HG03558 (cell line): ENCODE results near the gene LMO3.

Experiments
- ATAC-seq: cut with Tn5 transposase; IDR thresholded peaks from one replicate; pipeline ENCODE4 v1.9.1; 2021; ENCODE audit warnings: moderate number of reproducible peaks; ENCODE audit not compliant: unreplicated experiment; ENCODE audit errors: extremely low read depth

Gene LMO3

DNA sequence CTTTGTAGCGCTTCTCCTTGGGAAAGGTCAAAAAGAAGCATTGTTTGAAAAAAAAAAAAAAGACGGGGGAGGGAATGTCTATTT is at the start of gene LMO3:
Gene LMO3, minus strand, starts transcription at position 46 of the 84 bp plus-strand sequence. CDS start 5,302 bp downstream, outside the sequence.
- no peak for ATAC-seq

DNA sequence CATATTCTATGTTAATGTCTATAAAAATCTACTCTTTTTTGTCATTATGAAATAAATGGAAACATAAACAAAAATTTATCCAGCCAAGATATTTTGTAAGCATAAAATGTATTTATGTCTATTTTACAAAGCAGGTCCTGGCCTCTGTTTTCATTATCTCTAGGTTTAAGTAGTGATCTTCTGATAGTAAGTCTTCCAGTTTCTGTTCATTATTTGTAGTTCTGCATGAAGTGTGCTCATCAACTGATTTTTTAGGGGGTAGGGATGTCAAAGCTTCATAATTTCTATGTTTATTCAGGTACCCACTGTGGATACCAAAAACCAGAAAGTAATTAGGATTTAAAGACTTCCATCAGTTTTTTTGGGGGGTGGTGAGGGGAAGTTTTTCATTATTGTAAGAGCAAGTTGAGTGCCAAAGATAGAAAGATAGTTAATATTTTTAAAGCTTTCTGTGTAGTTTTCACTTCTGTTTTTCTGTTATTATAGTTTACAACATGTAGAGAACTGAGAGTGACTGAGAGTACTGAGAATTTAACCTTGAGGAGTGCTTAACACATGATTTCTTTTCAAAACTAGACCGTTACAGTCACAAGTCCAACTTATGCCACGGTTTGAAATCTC is 30.6 kb upstream of the LMO3 start:
- peak; percentile 73 for ATAC-seq

DNA sequence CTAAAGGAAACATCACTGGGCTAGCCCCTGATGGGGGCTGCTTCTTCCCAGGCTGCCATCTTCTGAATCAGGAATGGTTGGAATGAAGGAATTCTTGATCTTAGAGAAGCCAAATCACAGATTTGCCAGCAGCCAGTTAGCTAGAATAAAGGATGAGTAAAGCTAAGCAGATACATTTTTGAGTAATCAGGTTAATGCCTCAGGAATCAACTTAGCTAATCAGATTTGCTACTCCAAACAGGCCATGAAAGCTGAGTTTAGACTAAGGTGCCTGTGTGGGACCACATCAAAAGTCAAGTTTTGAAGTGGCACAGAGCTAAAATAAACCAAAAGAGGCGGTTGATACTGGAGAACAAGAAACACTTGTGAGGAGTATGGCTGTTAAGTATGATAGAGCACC is 28.8 kb upstream of the LMO3 start:
- no peak for ATAC-seq

DNA sequence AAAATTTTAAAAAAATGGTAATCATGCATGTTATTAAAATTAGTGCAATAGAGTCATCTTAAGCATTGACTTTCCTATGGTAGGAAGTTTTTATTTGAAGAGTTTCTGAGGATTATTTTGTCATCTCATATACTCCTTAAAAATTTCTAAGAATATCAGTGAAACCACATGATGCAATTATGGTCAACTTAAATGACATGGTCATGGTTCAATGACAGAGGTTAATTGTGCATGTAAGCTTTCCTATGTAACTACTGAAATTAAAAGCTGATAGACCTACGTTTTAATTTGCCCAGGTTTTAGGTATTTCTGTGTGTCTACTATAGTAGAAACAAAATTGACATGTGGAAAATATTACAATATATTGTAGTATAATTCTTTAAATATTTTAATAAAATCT is 21.0 kb upstream of the LMO3 start:
- no peak for ATAC-seq

DNA sequence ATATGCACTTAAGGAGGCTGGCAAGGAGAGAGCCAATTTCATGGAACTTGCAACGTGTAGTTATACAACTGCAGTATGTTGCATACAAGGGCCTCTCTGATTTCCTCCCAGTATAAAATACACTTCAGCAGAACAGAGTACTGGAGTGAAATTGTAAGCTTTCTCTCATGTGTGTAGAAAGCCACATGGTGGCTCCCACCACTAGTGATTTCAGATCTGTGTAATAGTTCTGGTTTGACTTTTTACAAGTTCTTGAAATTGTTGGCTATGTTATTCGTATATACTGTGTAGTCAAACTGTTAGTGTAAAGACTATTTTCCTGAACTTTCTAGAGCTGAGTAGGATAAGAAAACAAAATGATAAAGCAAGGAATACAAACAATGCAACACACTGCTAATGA is 16.4 kb upstream of the LMO3 start:
- ATAC-seq = no peak

DNA sequence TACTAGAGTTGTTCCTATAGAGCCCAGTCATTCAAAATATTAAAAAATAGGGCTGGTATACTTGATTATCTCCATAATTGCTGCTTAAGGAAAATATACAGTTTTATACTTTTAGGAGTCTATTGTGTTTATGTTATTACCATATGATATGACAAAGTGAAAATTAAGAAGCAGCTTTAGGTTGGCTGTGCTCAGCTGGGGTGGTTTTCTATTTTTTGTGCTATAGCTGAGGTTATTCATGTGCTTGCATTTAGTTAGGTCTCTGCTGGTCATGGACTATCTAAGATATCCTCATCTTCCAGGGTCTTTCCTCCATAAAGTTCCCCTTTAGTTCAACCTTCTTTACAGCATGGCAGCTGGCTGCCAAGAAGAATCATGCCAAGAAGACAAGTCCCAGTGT is 13.6 kb upstream of the LMO3 start:
- ATAC-seq = no peak

DNA sequence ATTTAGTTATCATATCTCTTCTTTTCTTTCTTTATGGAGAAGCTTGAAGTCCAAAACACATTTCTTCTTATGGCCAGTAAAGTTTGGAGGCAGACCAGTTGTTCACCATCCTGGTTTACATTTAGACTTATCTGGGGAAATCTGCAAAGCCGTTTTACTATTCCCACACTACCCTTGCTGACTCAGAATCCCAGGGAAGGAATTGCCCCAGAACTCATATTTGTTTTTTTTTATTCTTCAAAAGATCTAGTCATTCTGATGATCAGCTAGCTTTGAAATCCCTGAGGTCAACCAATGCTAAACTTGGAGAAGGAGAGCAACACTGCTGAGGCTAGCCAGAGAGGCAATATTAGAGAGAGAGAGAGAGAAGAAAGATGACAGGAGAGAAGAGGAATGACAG is 12.3 kb upstream of the LMO3 start:
- no peak for ATAC-seq

DNA sequence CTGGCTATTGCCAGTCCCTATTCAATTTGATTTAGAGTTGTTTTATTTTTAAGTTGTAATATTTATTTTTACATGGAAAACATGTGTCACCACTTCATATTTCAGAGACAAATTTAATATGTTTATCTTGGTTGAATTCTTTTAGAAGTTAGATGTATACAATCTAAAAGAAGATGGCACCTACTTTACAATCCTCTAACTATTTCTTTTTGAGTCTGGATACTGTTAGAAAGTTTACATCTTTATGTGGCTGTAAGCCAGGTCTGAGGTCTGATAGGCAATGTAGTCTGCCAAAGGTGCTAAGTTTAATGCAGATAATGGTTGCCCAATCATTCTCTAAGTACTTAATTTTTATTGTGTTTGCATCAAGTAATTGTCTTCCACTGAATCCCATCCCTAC is 7.2 kb upstream of the LMO3 start:
- ATAC-seq = no peak

DNA sequence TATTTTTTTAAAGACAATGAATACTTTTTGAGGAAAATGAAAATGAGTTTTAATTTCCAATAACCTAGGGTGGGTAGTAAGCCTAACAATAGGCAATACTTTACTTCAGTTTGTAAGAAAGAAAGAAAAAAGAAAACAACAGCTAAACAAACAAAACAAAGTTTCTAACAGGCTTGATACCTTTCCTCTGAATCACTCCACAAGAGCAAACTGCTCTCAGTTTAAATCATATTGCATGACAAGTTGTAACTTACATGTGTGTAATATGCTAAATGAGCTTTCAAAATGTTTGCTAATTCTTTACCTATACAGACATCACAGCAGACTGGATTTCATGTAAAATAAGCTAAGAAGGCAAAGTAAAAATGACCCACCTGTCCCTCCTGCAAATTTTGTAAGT is 6.7 kb upstream of the LMO3 start:
- no peak for ATAC-seq

DNA sequence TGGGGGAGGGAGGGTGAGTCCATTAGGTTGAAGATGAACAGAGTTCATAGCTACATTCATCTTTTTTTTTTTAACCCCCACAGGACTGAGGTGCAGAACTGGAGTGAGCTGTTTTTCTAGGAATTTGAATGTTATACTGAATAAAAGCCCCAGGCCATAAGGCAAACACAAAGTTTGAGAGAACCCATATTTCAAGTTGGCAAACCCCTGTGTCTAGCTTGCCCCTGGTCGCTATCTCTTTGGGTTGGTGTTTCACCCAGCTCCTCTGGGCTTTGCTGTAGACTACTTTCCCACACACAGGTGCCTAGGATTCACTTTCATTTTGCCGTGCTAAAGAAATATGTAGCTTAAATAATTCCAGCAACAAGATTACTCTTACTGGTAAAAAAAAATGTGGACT is 5.2 kb upstream of the LMO3 start:
- no peak for ATAC-seq

DNA sequence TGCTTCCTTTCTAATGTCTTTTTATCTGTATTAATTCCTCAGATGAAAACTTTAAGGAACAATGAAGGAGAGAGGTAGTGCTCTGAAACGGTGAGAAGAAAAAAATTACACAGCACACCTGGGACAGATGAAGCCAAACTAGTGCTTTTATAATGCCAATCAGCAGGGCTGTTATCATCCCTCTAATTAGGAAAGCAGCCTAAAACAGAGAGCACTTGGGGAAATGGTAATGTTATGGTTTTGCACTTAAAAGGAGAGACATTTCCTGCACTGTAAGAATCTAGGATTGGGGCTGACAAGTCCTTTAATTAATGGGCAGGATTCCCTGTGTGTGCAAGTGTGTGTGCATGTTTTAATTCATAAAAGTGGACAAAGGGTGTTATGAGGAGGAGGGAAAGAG is 4.8 kb upstream of the LMO3 start:
- ATAC-seq = no peak

DNA sequence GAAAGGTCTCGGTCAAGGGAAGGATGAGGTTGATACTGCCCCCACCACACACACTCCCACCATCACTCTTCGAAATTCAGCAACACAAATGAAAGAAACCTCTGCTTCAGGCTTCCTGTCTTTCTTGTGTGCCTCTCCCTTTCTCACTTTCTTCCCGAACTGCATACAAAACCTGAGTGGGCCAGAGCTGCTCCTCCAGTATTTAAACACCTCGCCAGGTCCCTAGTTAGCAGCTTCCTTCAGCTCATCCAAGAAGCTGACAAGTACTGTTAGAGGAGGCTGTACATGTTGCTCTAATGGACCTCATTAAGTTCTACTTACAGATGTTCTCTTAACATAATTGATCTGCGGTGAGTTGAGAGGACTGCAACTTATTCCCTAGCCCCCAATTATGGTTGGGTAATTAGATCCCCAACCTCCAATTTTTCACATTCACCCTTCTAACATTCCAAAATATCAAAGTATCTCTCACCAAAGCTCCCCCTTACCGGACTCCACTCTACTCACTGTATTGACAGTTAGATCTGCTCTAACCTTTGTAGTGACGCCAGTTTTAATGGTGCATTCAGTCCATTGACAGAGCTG is 4.1 kb upstream of the LMO3 start:
- no peak for ATAC-seq

DNA sequence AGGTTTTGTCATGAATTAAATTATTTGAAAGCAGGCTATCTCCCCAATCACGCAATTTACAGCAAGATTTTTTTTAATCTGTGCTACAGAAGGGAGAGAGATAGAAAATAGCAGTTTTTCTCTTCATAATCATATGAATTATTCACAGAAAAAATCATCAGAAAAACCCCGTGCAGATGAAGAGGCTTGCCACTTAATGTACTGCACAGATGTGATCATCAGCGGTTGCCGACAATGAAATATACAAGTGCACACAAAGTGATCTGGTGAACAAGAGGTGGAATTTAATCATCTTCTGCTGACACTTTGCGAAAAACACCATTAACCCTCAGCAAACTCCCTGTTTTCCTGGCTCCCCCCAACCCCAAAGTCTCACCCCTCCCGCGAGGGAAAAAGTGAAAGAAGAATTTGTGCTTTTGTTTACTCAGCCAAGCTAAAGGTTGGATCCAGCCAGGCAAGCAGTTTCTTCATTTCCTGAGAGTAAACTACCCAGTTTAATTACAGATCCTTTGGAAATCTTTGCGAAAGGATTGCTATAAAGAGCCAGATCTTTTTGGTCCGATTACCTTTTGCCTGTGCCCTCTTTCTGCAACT is 3.1 kb upstream of the LMO3 start:
- ATAC-seq = no peak

DNA sequence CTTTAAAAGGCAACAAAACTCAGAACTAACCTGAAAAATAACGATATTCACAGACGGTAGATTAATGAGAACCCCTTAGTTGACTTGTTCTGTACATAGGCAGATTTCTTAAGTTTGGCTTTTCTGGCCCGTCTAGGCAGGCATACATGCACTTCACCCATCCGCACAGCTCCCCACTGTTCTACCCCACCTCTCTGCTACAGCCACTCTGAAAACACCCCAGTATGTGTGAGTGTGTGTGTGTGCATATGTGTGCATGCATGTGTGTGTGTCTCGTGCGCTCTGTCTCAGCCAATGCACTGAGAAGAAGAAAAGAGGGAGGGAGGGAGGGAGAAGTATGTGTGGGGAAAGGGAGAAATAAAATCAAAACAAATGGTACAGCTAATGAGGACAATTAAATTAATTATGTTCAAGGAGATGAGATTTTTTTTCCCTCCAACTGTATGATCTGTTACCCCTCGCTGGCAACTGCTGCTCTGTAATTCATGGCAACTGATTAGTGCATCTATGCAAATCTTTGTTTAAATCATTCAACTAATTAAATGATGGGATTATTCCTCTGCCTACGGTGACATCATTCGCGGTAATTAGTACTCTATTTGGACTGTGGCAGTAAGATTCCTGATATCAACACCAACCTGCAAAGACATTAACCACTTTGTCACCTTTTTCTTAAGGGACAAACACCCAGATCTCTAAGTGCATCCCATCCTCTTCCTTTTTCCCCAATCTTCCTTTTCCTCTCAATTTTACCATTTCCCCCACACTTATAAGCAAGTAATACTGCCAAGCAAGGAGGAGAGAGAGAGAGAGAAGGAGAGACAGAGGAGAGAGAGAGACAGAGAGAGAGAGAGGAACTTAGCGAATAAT is 2.2 kb upstream of the LMO3 start:
- no peak for ATAC-seq

DNA sequence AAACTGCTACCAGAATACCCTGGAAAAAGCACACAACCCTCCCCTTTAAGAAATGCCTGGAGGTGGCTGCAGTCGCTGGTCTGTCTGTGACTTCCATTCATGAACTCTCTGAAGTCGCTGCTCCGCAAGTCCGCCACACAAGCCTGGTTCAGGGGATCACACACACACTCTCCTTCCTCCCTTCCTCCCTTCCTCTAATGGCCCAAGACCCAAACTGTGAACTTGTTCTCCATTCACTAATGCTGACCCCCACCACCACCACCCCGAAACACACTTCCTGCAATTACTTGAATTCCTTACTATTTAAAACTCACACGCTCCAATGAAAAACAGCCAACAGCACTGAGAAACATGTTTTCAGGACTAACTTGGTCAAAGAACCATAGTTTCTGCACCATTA is 1.0 kb upstream of the LMO3 start:
- no peak for ATAC-seq

DNA sequence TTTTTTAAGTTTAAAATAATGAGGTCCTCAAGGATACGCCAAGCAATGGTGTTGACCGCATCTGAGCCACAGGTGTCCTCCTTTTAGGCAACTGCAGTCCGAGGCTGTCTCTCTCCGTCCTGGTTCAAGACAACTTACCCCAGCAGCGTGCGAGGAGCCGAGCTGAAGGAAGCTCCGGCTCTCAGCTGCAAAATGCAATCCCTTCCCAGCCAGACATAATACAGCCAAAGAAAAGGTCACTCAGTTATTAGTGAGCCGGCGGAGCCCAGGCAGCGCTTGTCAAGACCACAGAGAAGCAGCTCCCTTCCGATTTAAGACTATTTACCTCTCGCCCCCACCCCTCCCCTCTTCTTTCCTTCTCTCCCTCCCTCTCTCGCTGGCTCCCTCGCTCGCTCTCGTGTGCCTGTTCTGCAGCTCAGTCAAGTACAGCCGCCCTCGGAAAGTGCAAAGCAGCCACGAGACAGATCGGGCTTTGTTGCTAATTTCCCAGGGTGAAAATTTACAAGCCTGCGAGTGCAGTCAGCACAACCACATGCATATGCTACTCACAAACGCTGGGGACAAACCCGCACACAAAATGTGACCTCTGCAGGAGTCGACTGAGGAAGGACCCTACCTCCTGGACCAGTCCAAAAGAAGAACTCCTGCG is 363 bp upstream of the LMO3 start:
- ATAC-seq = no peak

DNA sequence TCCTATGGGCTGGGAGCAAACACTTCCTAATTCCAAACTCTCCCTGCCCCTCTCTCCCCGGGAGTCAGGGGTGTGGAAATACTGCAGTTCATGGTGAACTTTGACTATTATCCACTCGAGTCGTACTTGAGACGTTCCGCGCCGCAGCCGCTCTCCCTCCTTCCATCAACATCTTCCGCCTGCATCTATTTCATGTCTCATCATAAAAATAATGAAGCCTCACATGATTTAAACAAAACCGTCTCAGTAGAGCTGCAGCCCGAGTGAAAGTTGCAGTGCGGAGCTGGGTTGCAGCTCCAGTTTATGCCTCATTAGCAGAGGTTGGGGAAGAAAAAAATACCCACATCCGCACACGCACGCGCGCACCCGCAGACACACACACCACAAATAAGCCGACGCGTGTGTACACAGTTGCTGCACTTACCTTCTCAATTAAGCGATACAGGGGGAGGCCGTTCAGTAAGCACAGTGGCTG is 283 bp downstream of the LMO3 start:
- ATAC-seq = no peak

DNA sequence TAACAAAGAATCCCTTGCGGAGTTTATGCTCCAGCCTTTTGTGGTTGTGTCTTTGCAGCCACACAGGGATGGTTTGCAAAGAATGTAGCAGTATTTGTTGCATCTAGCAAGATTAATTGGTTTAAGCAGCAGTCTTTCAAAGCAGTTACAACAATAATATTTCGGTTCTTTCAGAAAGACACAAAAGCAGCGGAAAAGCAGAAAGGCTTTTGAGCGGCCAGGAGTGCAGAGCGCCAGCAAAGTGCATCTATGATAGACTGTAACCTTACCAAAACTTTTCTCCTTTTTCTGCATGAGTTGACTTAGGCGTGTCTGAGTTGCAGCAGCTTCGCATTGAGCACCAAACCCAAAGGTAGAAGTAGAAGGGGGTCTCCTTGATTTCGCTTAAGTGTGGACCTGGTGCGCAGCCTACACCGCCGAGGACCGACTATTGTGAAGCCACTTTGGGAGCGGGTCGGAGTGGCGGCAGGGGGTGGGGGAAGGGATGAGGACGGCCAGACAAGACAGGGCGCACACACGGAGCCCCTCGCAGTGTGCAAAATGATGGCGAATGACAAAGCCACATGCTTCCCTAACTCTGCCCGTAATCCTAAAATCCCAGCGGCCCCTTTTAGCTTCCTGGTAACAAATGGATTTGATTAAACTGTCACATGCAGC is 1.2 kb downstream of the LMO3 start:
- no peak for ATAC-seq

DNA sequence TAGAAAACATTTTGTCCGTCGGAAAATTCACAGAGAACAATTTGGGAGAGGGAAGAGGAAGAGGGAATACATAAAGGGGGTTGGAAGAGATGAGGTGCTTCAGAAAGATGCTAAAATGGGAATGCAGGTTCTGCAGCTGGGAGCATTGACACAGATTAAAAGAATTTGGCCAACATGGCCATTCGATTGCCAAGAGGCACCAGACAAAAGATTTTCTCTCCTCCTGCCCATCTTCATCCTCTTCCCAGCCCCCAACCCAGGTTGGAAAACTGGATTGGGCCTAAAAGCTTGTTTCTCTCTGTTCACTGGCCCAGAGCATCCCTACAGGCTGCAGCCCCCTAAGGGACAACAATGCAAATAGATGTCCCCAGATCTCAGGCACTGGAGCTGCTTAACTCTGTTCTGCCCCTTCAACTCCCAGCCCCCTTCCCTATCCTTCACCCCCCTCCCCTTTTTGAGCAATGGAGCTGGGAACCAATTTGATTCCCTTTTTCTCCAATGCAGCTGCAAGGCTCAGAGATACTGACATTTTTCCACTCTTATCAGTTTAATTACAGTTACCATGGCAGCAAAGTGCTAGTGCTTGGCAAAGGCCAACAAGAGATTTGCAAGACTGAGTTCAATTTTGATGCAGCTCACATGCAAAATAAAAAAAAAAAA is 1.9 kb downstream of the LMO3 start:
- no peak for ATAC-seq

DNA sequence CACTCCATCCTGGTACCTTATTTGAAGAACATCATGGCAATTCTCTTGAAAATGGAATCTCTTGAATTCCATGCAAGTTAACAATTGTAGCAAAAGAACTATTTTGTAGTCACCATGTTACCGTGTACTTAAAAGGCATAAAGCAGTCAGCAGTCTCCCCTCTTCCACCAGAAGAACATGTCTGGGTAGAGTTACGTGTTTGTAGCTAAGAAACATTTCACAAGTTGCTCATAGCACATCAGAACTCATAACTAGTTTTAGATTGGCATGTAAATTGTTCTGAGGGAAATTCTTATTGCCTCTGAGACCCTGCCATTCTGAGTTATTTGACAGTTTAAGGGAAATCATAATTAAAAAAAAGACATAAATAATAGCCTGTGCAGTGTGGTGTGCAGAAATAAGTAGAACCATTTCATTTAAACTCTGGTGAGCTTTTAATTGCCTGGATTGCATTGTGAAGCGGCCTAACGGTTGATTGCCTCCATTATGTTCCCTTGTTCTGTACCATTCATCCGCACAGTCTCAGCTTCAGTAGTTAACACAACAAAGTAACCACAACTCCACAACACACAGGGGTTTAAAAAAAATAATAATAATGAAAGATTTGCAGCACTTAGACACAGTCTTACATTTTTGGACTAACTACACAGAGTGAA is 2.6 kb downstream of the LMO3 start:
- no peak for ATAC-seq
